HepG2 (cell line): ENCODE data around the gene ACADSB. TPM values are rescaled to one million over a fixed set of nuclear protein-coding genes. Genes with fewer than 3 reads are reported as not detected.
A peak's percentile ranks its signal among the peaks of the same experiment; 100 is the strongest.

ENCODE experiments used
- CEBPB ChIP-seq: IDR thresholded peaks from 2 replicates; pipeline ENCODE4 v1.6.1; 2011; ENCODE audit warnings: low read depth, low read length, improper control_type of control experiment, borderline replicate concordance
- HINFP ChIP-seq: sonication (generic); formaldehyde crosslinking; IDR thresholded peaks from 2 replicates; pipeline ENCODE4 v1.4.0; 2020; ENCODE audit warnings: low read depth, mild to moderate bottlenecking, missing genetic modification reagents
- KAT2B ChIP-seq: fragments of 150-350 bp; IDR thresholded peaks from 2 replicates; pipeline ENCODE4 v1.6.1; 2014; ENCODE audit warnings: low read depth, low read length, borderline replicate concordance
- KLF6 ChIP-seq: IDR thresholded peaks from 2 replicates; pipeline ENCODE4 v1.8.0; 2016; ENCODE audit warnings: missing biosample characterization, missing genetic modification reagents
- MXI1 ChIP-seq: IDR thresholded peaks from 3 replicates; pipeline ENCODE4 v1.6.1; 2012; ENCODE audit warnings: low read depth, low read length, inconsistent platforms, borderline replicate concordance
- NBN ChIP-seq: fragments of 450-650 bp; conservative IDR thresholded peaks from 2 replicates; pipeline ENCODE4 v1.6.1; 2017
- NFE2L1 ChIP-seq: sonication (generic); formaldehyde crosslinking; IDR thresholded peaks from 2 replicates; pipeline ENCODE4 v1.4.0; 2020; ENCODE audit warnings: missing genetic modification reagents, mild to moderate bottlenecking, borderline replicate concordance
- POGZ ChIP-seq: sonication (generic); formaldehyde crosslinking; IDR thresholded peaks from 2 replicates; pipeline ENCODE4 v1.4.0; 2020; ENCODE audit warnings: mild to moderate bottlenecking, missing genetic modification reagents
- RBFOX2 ChIP-seq: fragments of 200-400 bp; formaldehyde crosslinking; IDR thresholded peaks from 2 replicates; pipeline ENCODE4 v1.6.1; 2017; ENCODE audit warnings: low read depth, mild to moderate bottlenecking, low read length
- RBM22 ChIP-seq: fragments of 200-400 bp; formaldehyde crosslinking; optimal IDR thresholded peaks from 2 replicates; pipeline ENCODE3; 2017; ENCODE audit warnings: mild to moderate bottlenecking, low read length, moderate library complexity
- RORA ChIP-seq: sonication (generic); formaldehyde crosslinking; IDR thresholded peaks from 2 replicates; pipeline ENCODE4 v1.5.0; 2020; ENCODE audit warnings: mild to moderate bottlenecking, missing genetic modification reagents, moderate library complexity
- SP1 ChIP-seq, 2 experiments: fragments of 450-650 bp in 1 of 2; sonication (generic) in 1 of 2; formaldehyde crosslinking in 1 of 2; IDR thresholded peaks; 2 replicates each; pipeline versions ENCODE4 v1.4.0 to v1.6.1; 2016 to 2020; ENCODE audit warnings: missing genetic modification reagents in 1 of 2
- TRAFD1 ChIP-seq: sonication (generic); formaldehyde crosslinking; IDR thresholded peaks from 2 replicates; pipeline ENCODE4 v1.5.1; 2020; ENCODE audit warnings: missing genetic modification reagents, mild to moderate bottlenecking, borderline replicate concordance
- UBTF ChIP-seq: sonication (generic); formaldehyde crosslinking; IDR thresholded peaks from 2 replicates; pipeline ENCODE4 v1.4.0; 2020; ENCODE audit warnings: mild to moderate bottlenecking, missing genetic modification reagents
- ZKSCAN1 ChIP-seq: fragments of 150-350 bp; IDR thresholded peaks from 2 replicates; pipeline ENCODE4 v1.6.1; 2014; ENCODE audit warnings: low read length
- ZNF225 ChIP-seq: sonication (generic); formaldehyde crosslinking; IDR thresholded peaks from 2 replicates; pipeline ENCODE4 v1.4.0; 2020; ENCODE audit warnings: mild to moderate bottlenecking, missing genetic modification reagents
- ZNF354B ChIP-seq: sonication (generic); formaldehyde crosslinking; IDR thresholded peaks from 2 replicates; pipeline ENCODE4 v1.8.0; 2022; ENCODE audit warnings: mild to moderate bottlenecking, missing genetic modification reagents
- ZNF547 ChIP-seq: sonication (generic); formaldehyde crosslinking; IDR thresholded peaks from 2 replicates; pipeline ENCODE4 v1.5.1; 2020; ENCODE audit warnings: mild to moderate bottlenecking, missing genetic modification reagents
- ZNF557 ChIP-seq: sonication (generic); formaldehyde crosslinking; IDR thresholded peaks from 2 replicates; pipeline ENCODE4 v1.4.0; 2020; ENCODE audit warnings: missing genetic modification reagents
- ZNF605 ChIP-seq: sonication (generic); formaldehyde crosslinking; IDR thresholded peaks from 2 replicates; pipeline ENCODE4 v1.8.0; 2022; ENCODE audit warnings: mild to moderate bottlenecking, missing genetic modification reagents
- ZNF614 ChIP-seq: IDR thresholded peaks from 2 replicates; pipeline ENCODE4 v1.6.1; 2018; ENCODE audit warnings: missing biosample characterization, missing genetic modification reagents, inconsistent platforms, borderline replicate concordance
- ZNF652 ChIP-seq: IDR thresholded peaks from 2 replicates; pipeline ENCODE4 v1.6.1; 2016; ENCODE audit warnings: low read depth, borderline replicate concordance
- ZNF737 ChIP-seq: sonication (generic); formaldehyde crosslinking; IDR thresholded peaks from 2 replicates; pipeline ENCODE4 v1.5.0; 2020; ENCODE audit warnings: missing genetic modification reagents, mild to moderate bottlenecking, borderline replicate concordance
- ZNF768 ChIP-seq: sonication (generic); formaldehyde crosslinking; IDR thresholded peaks from 2 replicates; pipeline ENCODE4 v1.4.0; 2020; ENCODE audit warnings: missing genetic modification reagents
- ZNF776 ChIP-seq: sonication (generic); formaldehyde crosslinking; IDR thresholded peaks from 2 replicates; pipeline ENCODE4 v1.4.0; 2020; ENCODE audit warnings: mild to moderate bottlenecking, missing genetic modification reagents
- ZNF850 ChIP-seq: sonication (generic); formaldehyde crosslinking; conservative IDR thresholded peaks from 2 replicates; pipeline ENCODE4 v1.9.0; 2021; ENCODE audit warnings: mild to moderate bottlenecking, missing genetic modification reagents
- polyA plus RNA-seq, 8 experiments: library from polyadenylated mRNA; depleted of rRNA in 3 of 8; stranded (reverse) in 7 of 8; unstranded in 1 of 8; fragments of >200 nt; fragmentation: Illumina TruSeq in 4 of 8; extraction: Trizol in 4 of 8; gene quantifications; 2 replicates each; pipeline versions ENCODE4 v1.2.1 to v1.2.3, GENCODE V29; 2011 to 2016; ENCODE audit warnings: low read depth in 4 of 8, missing spikeins in 1 of 8, mixed read lengths in 1 of 8; ENCODE audit not compliant: insufficient read depth in 1 of 8
- total RNA-seq, 5 experiments: library from RNA; depleted of rRNA; stranded (reverse); fragments of >200 nt; fragmentation: Illumina TruSeq; extraction: Trizol; gene quantifications; 2 replicates each; pipeline ENCODE4 v1.2.3, GENCODE V29; 2016; ENCODE audit warnings: low read depth in 1 of 5

Gene ACADSB
- total and polyA plus RNA-seq, 2 of the 13 experiments (the other 11 are each of a cell fraction or from before 2014, with no cell fraction given) = 80.0 to 87.6 TPM

GRCh38 chr10:122980209-122981065 is 28.4 kb upstream of the ACADSB start, which contains the start of gene PSTK (continued):
- TF ChIP-seq TRAFD1 (no peak), ZNF776 (CRISPR knock-in tag) (peak; percentile 79; the same call in 1 of the 2 replicates), ZNF547 (peak; percentile 79; the same call in 1 of the 2 replicates), ZNF614 (CRISPR knock-in tag) (no peak), ZNF557 (peak; percentile 88), UBTF (CRISPR knock-in tag) (peak; percentile 73), HINFP (peak; percentile 30; the same call in 1 of the 2 replicates), ZNF850 (CRISPR knock-in tag) (no peak), ZNF737 (CRISPR knock-in tag) (0 out of 2 replicates have a peak, but pooled peaks have one; percentile 51), ZNF354B (CRISPR knock-in tag) (no peak), RORA (no peak), KLF6 (CRISPR knock-in tag) (no peak), ZNF605 (CRISPR knock-in tag) (peak; percentile 17; the same call in 1 of the 2 replicates), NBN (no peak), ZNF225 (CRISPR knock-in tag) (no peak), NFE2L1 (no peak), KAT2B (no peak), CEBPB (peak; percentile 40; the same call in 1 of the 2 replicates), SP1 (IDR thresholded peaks at IDR 0.05) (no peak), SP1 (CRISPR knock-in tag; IDR thresholded peaks at IDR 0.05) (peak; percentile 82), ZNF652 (no peak), RBM22 (no peak), MXI1 (peak; percentile 56; the same call in 2 of the 3 replicates), ZNF768 (CRISPR knock-in tag) (peak; percentile 62; the same call in 1 of the 2 replicates), RBFOX2 (peak; percentile 93), POGZ (CRISPR knock-in tag) (peak; percentile 95), ZKSCAN1 (no peak)
